ENCODE data around the gene CFAP221.

DNA sequence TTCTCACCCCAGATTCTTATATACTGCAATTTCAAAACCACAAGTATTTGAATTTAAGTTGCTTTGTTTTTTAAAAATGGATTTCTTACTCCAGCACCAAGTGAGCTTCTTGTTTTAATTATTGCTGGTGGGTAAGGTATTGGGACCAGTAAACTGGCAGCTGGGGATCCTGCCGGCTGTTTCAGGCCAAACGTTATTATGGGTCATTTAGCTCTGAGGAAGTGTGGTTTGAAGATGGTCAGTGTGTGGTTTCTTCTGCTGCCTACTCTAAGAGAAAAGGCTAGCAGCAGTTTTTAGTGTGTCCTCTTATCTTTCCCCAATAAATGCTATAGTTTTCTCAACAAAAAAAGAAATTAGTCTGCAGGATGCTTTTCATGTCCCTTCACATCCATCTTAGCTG lies 30.6 kb downstream of the CFAP221 start:
- TF ChIP-seq, protein P1, sequence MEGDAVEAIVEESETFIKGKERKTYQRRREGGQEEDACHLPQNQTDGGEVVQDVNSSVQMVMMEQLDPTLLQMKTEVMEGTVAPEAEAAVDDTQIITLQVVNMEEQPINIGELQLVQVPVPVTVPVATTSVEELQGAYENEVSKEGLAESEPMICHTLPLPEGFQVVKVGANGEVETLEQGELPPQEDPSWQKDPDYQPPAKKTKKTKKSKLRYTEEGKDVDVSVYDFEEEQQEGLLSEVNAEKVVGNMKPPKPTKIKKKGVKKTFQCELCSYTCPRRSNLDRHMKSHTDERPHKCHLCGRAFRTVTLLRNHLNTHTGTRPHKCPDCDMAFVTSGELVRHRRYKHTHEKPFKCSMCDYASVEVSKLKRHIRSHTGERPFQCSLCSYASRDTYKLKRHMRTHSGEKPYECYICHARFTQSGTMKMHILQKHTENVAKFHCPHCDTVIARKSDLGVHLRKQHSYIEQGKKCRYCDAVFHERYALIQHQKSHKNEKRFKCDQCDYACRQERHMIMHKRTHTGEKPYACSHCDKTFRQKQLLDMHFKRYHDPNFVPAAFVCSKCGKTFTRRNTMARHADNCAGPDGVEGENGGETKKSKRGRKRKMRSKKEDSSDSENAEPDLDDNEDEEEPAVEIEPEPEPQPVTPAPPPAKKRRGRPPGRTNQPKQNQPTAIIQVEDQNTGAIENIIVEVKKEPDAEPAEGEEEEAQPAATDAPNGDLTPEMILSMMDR (IDR thresholded peaks at IDR 0.05): no peak
- no peak for TF ChIP-seq POLR2AphosphoS5 (IDR thresholded peaks at IDR 0.05)

All from gastroesophageal sphincter (tissue), 3 donors.